ENCODE data around the gene ZHX3. TPM values are rescaled to one million over a fixed set of nuclear protein-coding genes. Genes with fewer than 3 reads are reported as not detected.
A peak's percentile ranks its signal among the peaks of the same experiment; 100 is the strongest.
"Not testable (repeated sequence)": the region's sequence is repeated elsewhere in the genome, so short reads cannot be mapped to it uniquely, and the experiment has no call there.

Gene ZHX3
- total RNA-seq, 2 donors from 2014 or later = 10.9 to 11.9 TPM

- Histone ChIP-seq H3K27ac (peak overlapping the region; percentile 71 to 83 (median 76)), H3K9me3 (no peaks in the 10 kb centered on the region), H3K27me3 (no peaks in the 10 kb centered on the region), H3K4me3 (peak overlapping the region; percentile 47 to 74), H3K36me3 (replicated peaks in 1 of 2; ENCODE audit: insufficient read depth in 1 of 2, low read depth in 2 of 2) (no peaks in the 10 kb centered on the region), H3K4me1 (peaks cover 21% of the 10 kb centered on the region)
- WGBS, 2 donors = 1 to 3% methylated on average over 17 to 56 of the region's 66 CpGs
- DNase-seq = peak; percentile 74 to 86 (median 74)
- ATAC-seq = peak; percentile 57
- intact Hi-C loops (cut with DNase I) = no loop called here
- TF ChIP-seq POLR2A (IDR thresholded peaks at IDR 0.05) (peak in 1 of 3 donors; percentile 9), CTCF (IDR thresholded peaks at IDR 0.05) (no peak)
These were observed 657 bp downstream of the ZHX3 start for GRCh38 chr20:41316602-41317545.

GRCh38 chr20:41316051-41316450, 1.5 kb downstream of the ZHX3 start:
- no peaks in the 10 kb centered on the region for H3K9me3 ChIP-seq
- H3K4me3 ChIP-seq = no peak overlapping the region
- WGBS, 2 donors = 37 to 45% methylated on average over 6 of the region's 6 CpGs
- no peak for TF ChIP-seq POLR2A (IDR thresholded peaks at IDR 0.05)
- no peak for TF ChIP-seq CTCF (IDR thresholded peaks at IDR 0.05)
- DNase-seq (no peak), ATAC-seq (no peak)
- H3K27ac ChIP-seq = peak overlapping the region in 3 of 4 donors; percentile 71 to 83 (median 81)
- H3K27me3 ChIP-seq = no peaks in the 10 kb centered on the region
- no peaks in the 10 kb centered on the region for H3K36me3 ChIP-seq (replicated peaks in 1 of 2; ENCODE audit: insufficient read depth in 1 of 2, low read depth in 2 of 2)
- intact Hi-C loops (cut with DNase I) = no loop called here
- peaks cover 21% of the 10 kb centered on the region for H3K4me1 ChIP-seq

DNA sequence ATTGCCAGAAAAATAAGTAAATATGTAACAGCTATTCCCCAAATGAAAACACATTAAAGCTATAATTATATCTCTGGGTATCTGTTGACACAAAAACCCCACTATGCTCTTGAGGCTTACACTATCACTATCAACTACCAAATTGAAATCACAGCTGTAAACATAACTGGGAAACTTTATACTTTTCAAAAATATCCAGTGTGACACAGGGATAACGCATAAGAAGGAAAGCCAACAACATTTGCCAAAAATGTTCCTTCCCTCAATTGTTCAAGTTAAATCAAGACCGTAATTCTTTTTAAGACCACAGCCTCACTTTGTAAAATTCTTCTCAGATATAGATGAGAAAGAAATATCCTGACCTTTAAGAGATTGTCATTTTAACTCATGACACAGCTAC, 3.1 kb downstream of the ZHX3 start:
- intact Hi-C loops (cut with DNase I) = no loop called here
- WGBS, 2 donors = 66 to 78% methylated on average over 2 of the region's 2 CpGs

DNA sequence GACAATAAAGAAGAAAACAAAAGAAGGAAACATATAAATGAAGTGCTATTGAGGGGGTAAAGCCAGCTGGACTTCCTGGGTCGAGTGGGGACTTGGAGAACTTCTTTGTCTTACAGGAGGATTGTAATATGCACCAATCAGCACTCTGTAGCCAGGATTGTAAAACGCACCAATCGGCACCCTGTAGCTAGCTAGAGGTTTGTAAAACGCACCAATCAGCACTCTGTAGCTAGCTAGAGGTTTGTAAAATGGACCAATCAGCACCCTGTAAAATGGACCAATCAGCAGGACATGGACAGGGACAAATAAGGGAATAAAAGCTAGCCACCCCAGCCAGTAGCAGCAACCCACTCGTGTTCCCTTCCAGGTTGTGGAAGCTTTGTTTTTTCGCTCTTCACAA, 5.5 kb downstream of the ZHX3 start:
- intact Hi-C loops (cut with DNase I); H3K27ac ChIP-seq; H3K9me3 ChIP-seq; H3K27me3 ChIP-seq; ATAC-seq; H3K36me3 ChIP-seq (replicated peaks in 1 of 2; ENCODE audit: insufficient read depth in 1 of 2, low read depth in 2 of 2); H3K4me3 ChIP-seq; DNase-seq: not testable (repeated sequence)
- WGBS, 2 donors = 89 to 92% methylated on average over 6 of the region's 6 CpGs
- H3K4me1 ChIP-seq = peaks cover 28% of the 10 kb centered on the region

More for the DNA sequence above, 3.1 kb downstream of the ZHX3 start:
- ATAC-seq (no peak), DNase-seq (no peak)
- H3K27ac ChIP-seq = peak overlapping the region in 1 of 4 donors; percentile 6
- H3K36me3 ChIP-seq (replicated peaks in 1 of 2; ENCODE audit: insufficient read depth in 1 of 2, low read depth in 2 of 2) = no peaks in the 10 kb centered on the region
- no peaks in the 10 kb centered on the region for H3K27me3 ChIP-seq
- no peaks in the 10 kb centered on the region for H3K9me3 ChIP-seq
- peaks cover 26% of the 10 kb centered on the region for H3K4me1 ChIP-seq
- TF ChIP-seq POLR2A (IDR thresholded peaks at IDR 0.05) = no peak
- H3K4me3 ChIP-seq = no peak overlapping the region

GRCh38 chr20:41309817-41310216, 7.7 kb downstream of the ZHX3 start:
- Histone ChIP-seq H3K4me1 (peaks cover 17% of the 10 kb centered on the region), H3K9me3 (no peaks in the 10 kb centered on the region), H3K36me3 (replicated peaks in 1 of 2; ENCODE audit: insufficient read depth in 1 of 2, low read depth in 2 of 2) (no peaks in the 10 kb centered on the region), H3K27me3 (no peaks in the 10 kb centered on the region), H3K27ac (no peak overlapping the region), H3K4me3 (no peak overlapping the region)
- WGBS, 2 donors = 67 to 75% methylated on average over 2 of the region's 2 CpGs
- intact Hi-C loops (cut with DNase I) = no loop called here
- ATAC-seq (no peak), DNase-seq (no peak)
- TF ChIP-seq POLR2A (IDR thresholded peaks at IDR 0.05) = no peak
- TF ChIP-seq CTCF (IDR thresholded peaks at IDR 0.05) = no peak
